Dendritic cell treated with granulocyte-macrophage colony-stimulating factor and Interleukin-4, amounts not matched to agents 40 ng/mL and 50 ng/mL, for 4 days (primary cell): Measurements from ENCODE around the gene CHURC1.
"Not testable (repeated sequence)": the region's sequence is repeated elsewhere in the genome, so short reads cannot be mapped to it uniquely, and the experiment has no call there.

Source experiments
- H3K27ac Mint-ChIP-seq: one replicate; pipeline ENCODE4 v1.8.0; 2022; ENCODE audit warnings: mild to moderate bottlenecking, mixed read lengths
- H3K27me3 Mint-ChIP-seq: one replicate; pipeline ENCODE4 v1.8.0; 2022; ENCODE audit warnings: mild to moderate bottlenecking, mixed read lengths
- H3K36me3 Mint-ChIP-seq: one replicate; pipeline ENCODE4 v1.8.0; 2022; ENCODE audit warnings: low read depth, mixed read lengths
- H3K4me1 Mint-ChIP-seq: one replicate; pipeline ENCODE4 v1.8.0; 2022; ENCODE audit warnings: low read depth, mixed read lengths
- H3K4me3 Mint-ChIP-seq: one replicate; pipeline ENCODE4 v1.8.0; 2022; ENCODE audit warnings: mild to moderate bottlenecking, moderate library complexity, mixed read lengths
- H3K9me3 Mint-ChIP-seq: one replicate; pipeline ENCODE4 v1.8.0; 2022; ENCODE audit warnings: mixed read lengths
- intact Hi-C: fragments of 100-400 bp; cut with micrococcal nuclease; formaldehyde crosslinking; loops from one replicate; pipeline ENCODE4 v1.15.0; 2022

CHURC1 gene

DNA sequence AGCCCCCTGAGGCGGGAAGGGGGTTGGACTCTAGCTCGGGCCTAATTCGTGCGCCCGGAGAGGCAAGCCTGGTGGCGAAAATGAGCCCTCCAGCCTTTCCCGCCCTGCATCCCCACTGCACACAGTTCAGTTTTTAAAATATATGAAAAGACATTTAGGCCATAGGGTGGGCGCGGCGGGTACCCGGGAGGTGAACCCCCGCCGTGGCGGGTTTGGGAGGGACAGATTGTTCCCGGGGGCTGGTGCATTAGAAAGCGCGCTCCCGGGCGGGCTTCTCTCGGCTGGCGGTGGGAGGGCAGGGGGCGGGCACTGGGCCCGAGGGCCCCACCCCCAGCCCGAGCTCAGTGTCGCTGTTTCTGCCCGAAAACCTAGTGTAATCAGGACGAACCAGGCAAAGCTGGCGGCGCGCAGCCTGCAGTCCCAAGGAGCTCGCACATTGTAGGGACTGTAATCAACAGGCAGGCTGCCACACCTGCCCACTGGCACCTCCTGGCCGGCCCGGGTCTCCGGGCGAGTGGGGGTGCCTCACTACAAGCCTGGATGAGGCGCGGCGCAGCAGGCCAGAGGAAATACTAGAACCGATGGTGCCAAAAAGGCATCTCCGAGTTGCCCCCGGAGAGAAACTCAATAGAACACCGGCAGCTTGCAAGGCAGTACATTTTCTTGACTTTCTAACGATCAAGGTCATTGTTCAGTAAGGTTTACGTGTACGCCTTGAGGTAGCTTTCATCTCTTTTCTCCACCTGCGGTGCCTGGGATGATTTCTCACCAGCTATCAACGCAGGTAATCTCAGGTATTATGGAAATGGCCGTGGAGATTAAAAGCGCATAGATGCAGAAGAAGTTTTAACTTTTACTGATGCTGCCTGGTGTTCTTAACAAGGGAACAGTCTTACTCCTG lies 33.8 kb upstream of the CHURC1 start:
- intact Hi-C loops = no loop called here
- Mint-ChIP-seq H3K27me3 (peaks cover 74% of the 10 kb centered on the region), H3K36me3 (no peaks in the 10 kb centered on the region), H3K9me3 (no peaks in the 10 kb centered on the region), H3K4me3 (peak overlapping the region; percentile 61), H3K4me1 (peaks cover 9% of the 10 kb centered on the region), H3K27ac (no peak overlapping the region)

DNA sequence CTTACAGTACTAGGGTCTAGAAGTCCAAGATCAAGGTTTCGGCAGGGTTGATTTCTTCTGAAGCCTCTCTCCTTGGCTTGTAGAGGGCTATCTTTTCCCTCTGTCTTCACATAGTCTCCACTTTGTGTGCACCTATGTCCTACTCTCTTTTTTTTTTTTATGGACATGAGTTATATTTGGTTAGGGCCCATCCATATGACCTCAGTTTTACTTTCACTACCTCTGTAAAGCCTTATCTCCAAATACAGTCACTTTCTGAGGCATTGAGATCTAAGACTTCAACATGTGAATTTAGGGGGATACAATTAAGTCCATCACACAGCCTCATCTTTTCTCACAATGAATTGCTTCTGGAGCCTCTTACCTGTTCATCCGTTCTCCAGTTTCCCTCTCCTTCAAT lies 28.7 kb upstream of the CHURC1 start:
- intact Hi-C loops = no loop called here
- Mint-ChIP-seq H3K27ac (no peak overlapping the region), H3K4me1 (peaks cover 2% of the 10 kb centered on the region), H3K4me3 (no peak overlapping the region), H3K9me3 (no peaks in the 10 kb centered on the region), H3K27me3 (peaks cover 41% of the 10 kb centered on the region), H3K36me3 (no peaks in the 10 kb centered on the region)

DNA sequence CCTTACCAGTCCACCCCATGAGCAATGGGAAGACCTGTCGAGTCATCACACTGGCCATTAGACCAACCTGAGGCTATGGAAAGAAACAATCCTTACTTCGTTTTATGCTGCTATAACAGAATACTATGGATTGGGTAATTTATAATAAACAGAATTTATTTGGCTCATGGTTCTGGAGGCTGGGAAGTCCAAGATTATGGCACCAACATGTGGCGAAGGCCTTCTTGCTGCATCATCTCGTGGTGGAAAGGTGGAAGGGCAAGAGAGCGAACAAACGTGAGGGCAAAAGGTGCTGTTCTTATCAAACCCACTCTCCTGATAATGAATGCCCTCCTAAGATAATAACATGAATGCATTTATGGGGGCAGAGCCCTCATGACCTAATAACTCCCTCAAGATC lies 24.9 kb upstream of the CHURC1 start:
- intact Hi-C loops = no loop called here
- no peak overlapping the region for H3K27ac Mint-ChIP-seq
- no peaks in the 10 kb centered on the region for H3K9me3 Mint-ChIP-seq
- no peaks in the 10 kb centered on the region for H3K4me1 Mint-ChIP-seq
- H3K36me3 Mint-ChIP-seq = no peaks in the 10 kb centered on the region
- H3K27me3 Mint-ChIP-seq = peaks cover 21% of the 10 kb centered on the region
- H3K4me3 Mint-ChIP-seq = no peak overlapping the region

DNA sequence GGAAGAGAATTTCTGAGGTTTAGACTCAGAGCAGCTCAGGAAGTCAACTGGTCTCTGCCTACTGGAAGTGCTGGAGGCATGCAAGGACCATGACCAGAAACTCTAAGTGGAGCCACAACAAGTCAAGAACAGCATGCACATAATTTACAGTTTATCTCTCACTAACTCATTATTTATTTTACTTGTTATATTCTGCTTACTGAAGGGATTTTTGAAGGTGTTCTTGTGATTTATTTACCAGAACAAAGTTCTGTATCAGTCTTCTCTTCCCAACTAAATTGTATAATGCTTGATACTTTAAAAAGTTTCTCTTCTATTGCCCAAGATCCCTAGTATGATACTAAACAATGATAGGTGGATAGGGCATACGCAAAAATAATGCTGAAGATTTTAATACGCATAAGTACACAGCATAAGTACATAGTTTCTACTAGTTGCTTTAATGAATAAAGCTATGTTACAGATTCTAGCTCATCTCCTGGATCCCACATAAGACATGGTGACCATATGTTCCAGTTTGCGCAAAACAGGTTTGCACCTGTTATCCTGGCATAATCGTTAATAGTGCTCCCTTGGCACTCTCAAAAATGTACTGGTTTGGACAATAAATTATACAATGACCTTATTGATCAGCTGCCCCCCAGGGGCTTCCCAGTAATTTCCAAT lies 22.9 kb upstream of the CHURC1 start:
- no peak overlapping the region for H3K4me3 Mint-ChIP-seq
- intact Hi-C loops = loop anchor here (5.0 kb wide), 2 partner anchors 69 to 219 kb away; no protein-coding TSS in a partner anchor

DNA sequence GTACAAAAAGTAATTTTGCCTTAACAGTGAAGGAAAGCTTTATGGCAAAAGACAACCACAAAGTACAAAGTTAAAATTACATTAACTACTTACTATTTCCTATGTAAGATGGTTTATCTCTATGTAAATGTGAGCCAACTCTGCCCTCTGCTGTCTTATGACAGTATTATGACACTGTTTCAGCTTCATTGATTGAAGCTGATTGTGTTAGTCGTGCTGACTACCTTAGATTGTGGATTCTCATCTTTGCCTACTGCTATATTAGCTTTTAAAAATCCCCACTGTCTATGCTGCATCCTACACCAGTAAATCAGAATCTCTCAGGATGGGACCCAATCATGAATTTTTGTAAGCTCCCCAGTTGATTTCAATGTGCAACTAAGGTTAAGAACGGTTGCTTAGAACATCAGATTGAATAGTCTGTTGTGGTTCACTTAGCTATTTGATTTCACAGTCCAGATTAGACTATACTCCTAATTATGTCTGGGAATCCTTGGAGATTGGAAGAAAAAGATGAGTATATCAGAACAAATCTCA lies 22.3 kb upstream of the CHURC1 start:
- intact Hi-C loops = loop anchor here (5.0 kb wide), 2 partner anchors 70 to 220 kb away; no protein-coding TSS in a partner anchor
- no peak overlapping the region for H3K4me3 Mint-ChIP-seq
- H3K4me1 Mint-ChIP-seq = no peaks in the 10 kb centered on the region
- peaks cover 14% of the 10 kb centered on the region for H3K27me3 Mint-ChIP-seq
- no peak overlapping the region for H3K27ac Mint-ChIP-seq
- H3K9me3 Mint-ChIP-seq = no peaks in the 10 kb centered on the region
- no peaks in the 10 kb centered on the region for H3K36me3 Mint-ChIP-seq

More for the DNA sequence above, 22.9 kb upstream of the CHURC1 start:
- Mint-ChIP-seq H3K4me1 (no peaks in the 10 kb centered on the region), H3K36me3 (no peaks in the 10 kb centered on the region), H3K27ac (no peak overlapping the region), H3K9me3 (no peaks in the 10 kb centered on the region), H3K27me3 (peaks cover 16% of the 10 kb centered on the region)

DNA sequence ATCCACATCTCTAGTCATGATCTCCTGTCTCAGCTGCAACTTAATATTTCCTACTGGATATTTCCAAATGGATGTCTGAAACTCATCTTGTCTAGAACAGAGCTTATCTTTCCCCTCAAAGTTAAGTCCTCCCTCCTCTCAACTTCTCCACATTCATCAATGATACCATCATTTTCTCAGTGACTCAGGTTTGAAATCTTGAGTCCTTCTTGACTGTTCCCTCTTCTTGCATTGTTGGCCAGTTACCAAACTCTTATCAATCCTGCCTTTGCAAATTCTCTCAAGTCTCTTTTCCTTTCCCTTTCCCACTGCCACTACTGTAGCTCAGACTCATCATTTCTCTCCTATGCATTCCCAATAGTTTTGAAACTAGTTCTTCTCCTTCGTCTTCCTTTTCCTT lies 14.3 kb upstream of the CHURC1 start:
- H3K27ac Mint-ChIP-seq = no peak overlapping the region
- peaks cover 15% of the 10 kb centered on the region for H3K27me3 Mint-ChIP-seq
- H3K4me1 Mint-ChIP-seq = no peaks in the 10 kb centered on the region
- H3K9me3 Mint-ChIP-seq = no peaks in the 10 kb centered on the region
- intact Hi-C loops = no loop called here
- no peak overlapping the region for H3K4me3 Mint-ChIP-seq
- no peaks in the 10 kb centered on the region for H3K36me3 Mint-ChIP-seq

DNA sequence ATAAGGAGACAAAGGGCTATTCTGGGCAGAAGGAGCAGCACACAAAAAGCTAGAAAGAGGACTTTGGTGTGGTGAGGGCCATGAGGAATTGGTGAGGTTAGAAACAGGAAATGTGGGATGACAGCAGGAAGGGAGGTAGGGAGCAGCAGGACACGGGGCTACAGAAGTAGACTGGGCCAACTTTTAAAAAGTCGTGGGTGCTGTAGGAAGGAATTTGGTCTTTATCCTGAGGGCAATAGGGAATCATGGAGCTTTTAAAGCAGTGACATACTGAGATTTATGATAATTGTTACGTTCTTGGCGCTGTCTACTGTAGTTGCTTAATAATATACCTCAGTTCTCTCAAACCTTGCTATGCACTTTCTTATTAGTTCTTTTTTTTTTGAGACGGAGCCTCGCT lies 8.2 kb upstream of the CHURC1 start:
- no peaks in the 10 kb centered on the region for H3K36me3 Mint-ChIP-seq
- no peaks in the 10 kb centered on the region for H3K9me3 Mint-ChIP-seq
- peaks cover 8% of the 10 kb centered on the region for H3K4me1 Mint-ChIP-seq
- H3K27ac Mint-ChIP-seq = no peak overlapping the region
- H3K27me3 Mint-ChIP-seq = peaks cover 2% of the 10 kb centered on the region
- H3K4me3 Mint-ChIP-seq = no peak overlapping the region
- intact Hi-C loops = no loop called here

DNA sequence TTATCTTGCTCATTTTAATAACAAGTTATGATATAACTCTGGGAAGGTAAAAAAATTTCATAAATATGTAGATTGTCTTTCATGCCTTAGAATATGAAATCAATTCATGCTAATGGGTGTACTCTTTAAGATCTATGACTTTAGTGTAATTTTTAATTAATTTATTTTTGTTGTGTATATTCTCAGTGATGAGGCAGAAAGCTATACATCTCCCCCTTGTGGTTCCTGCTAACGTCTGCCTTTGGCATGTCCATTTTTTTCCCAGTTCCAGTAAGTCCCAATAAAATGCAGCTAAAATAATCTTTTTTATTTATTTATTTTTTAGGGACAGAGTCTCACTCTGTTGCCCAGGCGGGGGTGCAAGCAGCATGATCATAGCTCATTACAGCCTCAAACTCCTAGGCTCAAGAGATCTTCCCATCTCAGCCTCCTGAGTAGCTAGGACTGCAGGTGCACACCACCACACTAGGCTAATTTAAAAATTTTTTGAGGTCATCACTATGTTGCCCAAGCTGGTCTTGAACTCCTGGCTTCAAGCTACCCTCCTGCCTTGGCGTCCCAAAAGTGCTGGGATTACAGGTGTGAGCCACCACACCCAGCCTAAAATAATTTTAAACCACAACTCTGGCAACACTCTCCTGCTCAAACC lies 3.3 kb upstream of the CHURC1 start:
- intact Hi-C loops = loop anchor here (10.0 kb wide), 2 partner anchors 146 to 406 kb away; partner anchors contain the start of genes ZBTB1 and ZBTB25
- Mint-ChIP-seq H3K27ac (no peak overlapping the region), H3K4me1 (peaks cover 20% of the 10 kb centered on the region), H3K27me3 (peaks cover 2% of the 10 kb centered on the region), H3K36me3 (peaks cover 7% of the 10 kb centered on the region), H3K9me3 (no peaks in the 10 kb centered on the region), H3K4me3 (no peak overlapping the region)

DNA sequence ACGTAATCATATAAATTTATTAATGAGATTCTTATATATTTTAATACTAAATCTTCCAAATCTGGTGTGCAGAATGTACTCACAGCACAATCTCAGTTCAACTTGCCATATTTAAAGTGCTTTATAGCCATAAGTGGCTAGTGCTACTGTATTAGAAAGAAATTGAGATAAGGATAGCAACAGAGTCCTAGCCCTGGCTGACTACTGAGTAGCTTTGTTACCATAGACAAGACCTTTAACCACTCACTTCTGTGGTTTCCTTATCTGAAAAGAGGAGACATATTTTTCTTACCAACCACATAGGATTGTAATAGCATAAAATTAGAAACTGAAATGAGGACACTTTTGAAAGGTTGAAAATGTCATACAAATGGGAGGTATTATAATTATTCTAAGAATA lies 2.0 kb upstream of the CHURC1 start:
- H3K36me3 Mint-ChIP-seq = peaks cover 7% of the 10 kb centered on the region
- H3K27me3 Mint-ChIP-seq = peaks cover 2% of the 10 kb centered on the region
- intact Hi-C loops = loop anchor here (10.0 kb wide), 2 partner anchors 147 to 407 kb away; partner anchors contain the start of genes ZBTB1 and ZBTB25
- H3K4me3 Mint-ChIP-seq = no peak overlapping the region
- peaks cover 25% of the 10 kb centered on the region for H3K4me1 Mint-ChIP-seq
- no peaks in the 10 kb centered on the region for H3K9me3 Mint-ChIP-seq
- H3K27ac Mint-ChIP-seq = no peak overlapping the region

DNA sequence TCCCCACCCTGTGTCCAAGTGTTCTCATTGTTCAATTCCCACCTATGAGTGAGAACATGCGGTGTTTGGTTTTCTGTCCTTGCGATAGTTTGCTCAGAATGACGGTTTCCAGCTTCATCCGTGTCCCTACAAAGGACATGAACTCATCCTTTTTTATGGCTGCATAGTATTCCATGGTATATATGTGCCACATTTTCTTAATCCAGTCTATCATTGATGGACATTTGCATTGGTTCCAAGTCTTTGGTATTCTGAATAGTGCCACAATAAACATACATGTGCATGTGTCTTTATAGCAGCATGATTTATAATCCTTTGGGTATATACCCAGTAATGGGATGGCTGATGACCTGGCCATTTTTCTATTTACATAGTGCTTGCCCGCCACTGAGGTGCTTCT lies 778 bp upstream of the CHURC1 start:
- H3K9me3 Mint-ChIP-seq, H3K4me3 Mint-ChIP-seq, H3K27ac Mint-ChIP-seq, H3K27me3 Mint-ChIP-seq, H3K36me3 Mint-ChIP-seq: not testable (repeated sequence)
- peaks cover 36% of the 10 kb centered on the region for H3K4me1 Mint-ChIP-seq
- intact Hi-C loops = loop anchor here (10.0 kb wide), 2 partner anchors 149 to 409 kb away; partner anchors contain the start of genes ZBTB1 and ZBTB25

DNA sequence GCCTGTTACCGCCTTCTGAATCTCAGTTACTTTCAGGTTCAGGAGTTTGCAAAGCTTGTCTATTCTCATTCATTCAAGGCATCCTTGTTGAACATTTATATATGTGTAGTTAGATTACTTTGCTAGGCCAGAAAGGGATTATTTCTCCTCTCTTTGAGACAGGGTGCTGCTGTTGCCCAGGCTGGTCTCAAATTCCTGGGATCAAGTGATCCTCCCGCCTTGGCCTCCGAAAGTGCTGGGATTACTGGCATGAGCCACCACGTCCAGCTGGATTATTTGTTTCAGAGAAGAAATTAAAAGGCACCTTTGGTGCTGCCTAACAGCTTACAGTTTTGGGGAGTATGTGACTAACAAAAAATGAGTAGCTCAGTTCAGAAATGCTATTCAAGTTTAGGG lies 772 bp downstream of the CHURC1 start:
- no peaks in the 10 kb centered on the region for H3K9me3 Mint-ChIP-seq
- H3K36me3 Mint-ChIP-seq = peaks cover 11% of the 10 kb centered on the region
- peaks cover 39% of the 10 kb centered on the region for H3K4me1 Mint-ChIP-seq
- peaks cover 2% of the 10 kb centered on the region for H3K27me3 Mint-ChIP-seq
- peak overlapping the region; percentile 88 for H3K4me3 Mint-ChIP-seq
- intact Hi-C loops = loop anchor here (2.0 to 10.0 kb wide), 4 partner anchors 72 to 410 kb away; partner anchors contain the start of genes FNTB, MAX, ZBTB1 and ZBTB25
- peak overlapping the region; percentile 97 for H3K27ac Mint-ChIP-seq

DNA sequence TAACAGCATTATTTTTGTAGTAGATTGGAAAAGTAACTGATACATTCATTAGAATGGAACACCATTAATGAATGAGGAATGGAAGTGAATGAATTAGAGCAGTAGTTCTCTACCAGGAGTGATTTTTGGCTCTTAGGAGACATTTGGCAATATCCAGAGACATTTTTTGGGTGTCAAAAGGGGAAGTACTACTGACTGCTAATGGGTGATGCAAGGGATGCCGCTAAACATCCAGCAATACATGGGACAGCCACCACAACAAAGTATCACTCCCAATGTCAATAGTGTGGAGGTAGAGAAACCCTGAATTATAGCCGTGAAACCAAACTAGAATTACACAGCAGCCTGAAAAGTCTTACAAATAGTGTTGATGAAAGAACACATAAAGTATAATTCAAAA lies 1.5 kb downstream of the CHURC1 start:
- Mint-ChIP-seq H3K9me3 (no peaks in the 10 kb centered on the region), H3K27ac (peak overlapping the region; percentile 97), H3K4me1 (peaks cover 44% of the 10 kb centered on the region), H3K27me3 (peaks cover 2% of the 10 kb centered on the region), H3K36me3 (peaks cover 11% of the 10 kb centered on the region), H3K4me3 (no peak overlapping the region)
- intact Hi-C loops = loop anchor here (2.0 to 10.0 kb wide), 4 partner anchors 71 to 411 kb away; partner anchors contain the start of genes FNTB, MAX, ZBTB1 and ZBTB25

DNA sequence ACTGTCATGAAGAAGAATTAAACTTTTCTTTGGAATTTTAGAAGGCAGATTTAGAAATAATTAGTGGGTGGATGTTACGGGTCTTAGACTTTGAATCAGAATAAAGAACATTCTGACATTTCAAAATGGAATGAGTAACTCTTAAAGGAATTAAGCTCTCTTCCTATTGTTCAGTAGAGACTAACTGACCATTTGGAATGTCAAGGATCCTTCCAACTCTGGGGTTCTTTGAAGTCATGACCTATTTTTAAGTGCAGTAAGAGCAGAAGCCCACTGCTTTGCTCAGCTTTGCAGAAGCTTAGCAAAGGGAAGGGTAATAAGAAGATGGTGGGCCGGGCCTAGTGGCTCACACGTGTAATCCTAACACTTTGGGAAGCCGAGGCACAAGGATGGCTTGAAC lies 4.0 kb downstream of the CHURC1 start:
- no peak overlapping the region for H3K4me3 Mint-ChIP-seq
- no peaks in the 10 kb centered on the region for H3K27me3 Mint-ChIP-seq
- no peaks in the 10 kb centered on the region for H3K9me3 Mint-ChIP-seq
- intact Hi-C loops = loop anchor here (10.0 kb wide), 2 partner anchors 153 to 413 kb away; partner anchors contain the start of genes ZBTB1 and ZBTB25
- peaks cover 44% of the 10 kb centered on the region for H3K4me1 Mint-ChIP-seq
- H3K27ac Mint-ChIP-seq = no peak overlapping the region
- peaks cover 17% of the 10 kb centered on the region for H3K36me3 Mint-ChIP-seq
